Dendritic cell treated with granulocyte-macrophage colony-stimulating factor and Interleukin-4, amounts not matched to agents 40 ng/mL and 50 ng/mL, for 4 days (primary cell): ENCODE measurements around the gene DGCR6L.
A peak's percentile ranks its signal among the peaks of the same experiment; 100 is the strongest.
"Not testable (repeated sequence)": the region's sequence is repeated elsewhere in the genome, so short reads cannot be mapped to it uniquely, and the experiment has no call there.

Experiments
- H3K27ac Mint-ChIP-seq: one replicate; pipeline ENCODE4 v1.8.0; 2022; ENCODE audit warnings: mild to moderate bottlenecking, mixed read lengths
- H3K27me3 Mint-ChIP-seq: one replicate; pipeline ENCODE4 v1.8.0; 2022; ENCODE audit warnings: mild to moderate bottlenecking, mixed read lengths
- H3K36me3 Mint-ChIP-seq: one replicate; pipeline ENCODE4 v1.8.0; 2022; ENCODE audit warnings: low read depth, mixed read lengths
- H3K4me1 Mint-ChIP-seq: one replicate; pipeline ENCODE4 v1.8.0; 2022; ENCODE audit warnings: low read depth, mixed read lengths
- H3K4me3 Mint-ChIP-seq: one replicate; pipeline ENCODE4 v1.8.0; 2022; ENCODE audit warnings: mild to moderate bottlenecking, moderate library complexity, mixed read lengths
- H3K9me3 Mint-ChIP-seq: one replicate; pipeline ENCODE4 v1.8.0; 2022; ENCODE audit warnings: mixed read lengths
- intact Hi-C: fragments of 100-400 bp; cut with micrococcal nuclease; formaldehyde crosslinking; loops from one replicate; pipeline ENCODE4 v1.15.0; 2022

Gene DGCR6L

GRCh38 chr22:20308806-20309650, 10.8 kb downstream of the DGCR6L start:
- intact Hi-C loops, H3K27me3 Mint-ChIP-seq, H3K4me1 Mint-ChIP-seq, H3K4me3 Mint-ChIP-seq, H3K27ac Mint-ChIP-seq, H3K9me3 Mint-ChIP-seq: not testable (repeated sequence)
- H3K36me3 Mint-ChIP-seq: peaks cover 21% of the 10 kb centered on the region

DNA sequence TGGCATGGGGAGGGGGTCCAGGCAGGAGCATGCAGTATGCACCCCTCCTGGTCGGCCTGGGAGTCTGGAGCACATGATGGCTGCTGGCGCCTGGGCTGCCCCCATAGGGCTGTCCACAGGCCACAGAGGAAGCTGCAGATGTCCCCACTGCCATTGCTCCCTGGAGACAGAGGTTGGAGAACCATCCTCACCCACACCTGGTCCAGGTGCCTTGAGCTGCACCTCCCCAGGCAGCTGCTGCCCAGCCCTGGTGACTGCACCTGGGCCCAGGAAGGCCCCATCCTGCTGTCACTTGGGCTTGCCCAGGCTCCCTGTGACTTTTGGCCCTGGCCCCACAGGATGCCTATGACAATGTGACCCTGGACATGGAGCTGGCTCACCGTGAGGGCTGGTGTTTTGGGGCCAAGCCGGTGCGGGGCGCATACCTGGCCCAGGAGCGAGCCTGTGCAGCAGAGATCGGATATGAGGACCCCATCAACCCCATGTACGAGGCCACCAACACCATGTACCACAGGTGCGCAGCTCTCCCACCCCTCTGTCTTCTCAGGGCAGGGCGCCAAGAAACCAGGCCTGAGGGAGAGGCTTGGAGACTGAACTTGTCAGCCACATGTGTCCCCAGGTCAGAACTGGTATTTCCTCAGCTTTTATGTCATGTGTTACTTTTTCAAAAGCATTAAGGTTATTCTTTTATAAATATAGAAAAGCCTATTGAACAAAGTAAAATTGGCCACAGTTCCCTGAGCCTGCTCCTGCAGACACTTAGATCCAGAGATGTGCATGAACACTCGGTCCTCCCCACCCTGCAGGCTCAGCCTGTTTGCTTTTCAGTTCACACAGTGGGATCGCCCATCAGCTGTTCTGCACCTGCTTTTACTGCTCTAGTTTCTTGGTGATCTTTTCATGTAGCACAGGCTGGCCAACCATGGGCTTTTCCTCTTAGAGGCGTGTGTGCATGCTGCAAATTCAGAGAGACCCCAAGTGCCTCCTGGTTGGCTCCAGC, 12.1 kb downstream of the DGCR6L start:
- not testable (repeated sequence) for H3K27me3 Mint-ChIP-seq

DNA sequence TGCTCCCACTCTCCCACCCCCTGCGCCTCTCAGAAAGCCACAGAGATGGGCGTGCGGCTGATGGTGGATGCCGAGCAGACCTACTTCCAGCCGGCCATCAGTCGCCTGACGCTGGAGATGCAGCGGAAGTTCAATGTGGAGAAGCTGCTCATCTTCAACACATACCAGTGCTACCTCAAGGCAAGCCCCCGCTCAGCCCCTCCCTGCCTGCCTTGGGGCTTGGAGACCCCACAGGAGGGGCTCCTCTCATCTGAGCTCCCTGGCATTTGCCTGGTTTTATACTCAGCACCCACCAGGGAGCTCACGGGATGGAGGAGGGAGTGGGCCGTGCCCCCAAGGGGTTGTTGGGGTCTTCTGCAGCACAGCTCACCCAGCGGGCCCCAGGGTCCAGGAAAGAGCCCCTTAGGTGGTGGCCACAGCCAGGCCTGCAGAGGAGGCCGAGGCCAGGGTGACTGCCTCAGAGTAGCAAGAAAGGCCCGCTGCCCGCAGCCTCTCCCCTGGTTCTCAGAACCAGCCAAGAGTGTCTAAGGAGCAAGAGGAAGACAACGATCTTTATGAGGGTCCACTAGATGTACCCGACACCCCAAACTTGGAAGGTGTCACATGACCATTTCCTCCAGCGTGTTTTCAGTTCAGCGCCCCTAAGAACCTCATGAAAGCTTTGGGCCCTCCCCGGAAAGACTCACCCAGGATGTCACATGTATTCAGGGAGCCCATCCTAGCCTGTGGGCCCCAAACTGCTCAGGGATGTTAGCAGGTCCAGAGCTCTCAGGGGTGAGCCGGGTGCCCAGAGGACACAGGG, 13.0 kb downstream of the DGCR6L start:
- H3K27me3 Mint-ChIP-seq: peaks cover 13% of the 10 kb centered on the region
- H3K27ac Mint-ChIP-seq, H3K36me3 Mint-ChIP-seq, H3K4me1 Mint-ChIP-seq, intact Hi-C loops, H3K9me3 Mint-ChIP-seq, H3K4me3 Mint-ChIP-seq: not testable (repeated sequence)

More for the DNA sequence above, 12.1 kb downstream of the DGCR6L start:
- intact Hi-C loops, H3K4me1 Mint-ChIP-seq, H3K4me3 Mint-ChIP-seq, H3K9me3 Mint-ChIP-seq, H3K27ac Mint-ChIP-seq: not testable (repeated sequence)
- peaks cover 12% of the 10 kb centered on the region for H3K36me3 Mint-ChIP-seq

DNA sequence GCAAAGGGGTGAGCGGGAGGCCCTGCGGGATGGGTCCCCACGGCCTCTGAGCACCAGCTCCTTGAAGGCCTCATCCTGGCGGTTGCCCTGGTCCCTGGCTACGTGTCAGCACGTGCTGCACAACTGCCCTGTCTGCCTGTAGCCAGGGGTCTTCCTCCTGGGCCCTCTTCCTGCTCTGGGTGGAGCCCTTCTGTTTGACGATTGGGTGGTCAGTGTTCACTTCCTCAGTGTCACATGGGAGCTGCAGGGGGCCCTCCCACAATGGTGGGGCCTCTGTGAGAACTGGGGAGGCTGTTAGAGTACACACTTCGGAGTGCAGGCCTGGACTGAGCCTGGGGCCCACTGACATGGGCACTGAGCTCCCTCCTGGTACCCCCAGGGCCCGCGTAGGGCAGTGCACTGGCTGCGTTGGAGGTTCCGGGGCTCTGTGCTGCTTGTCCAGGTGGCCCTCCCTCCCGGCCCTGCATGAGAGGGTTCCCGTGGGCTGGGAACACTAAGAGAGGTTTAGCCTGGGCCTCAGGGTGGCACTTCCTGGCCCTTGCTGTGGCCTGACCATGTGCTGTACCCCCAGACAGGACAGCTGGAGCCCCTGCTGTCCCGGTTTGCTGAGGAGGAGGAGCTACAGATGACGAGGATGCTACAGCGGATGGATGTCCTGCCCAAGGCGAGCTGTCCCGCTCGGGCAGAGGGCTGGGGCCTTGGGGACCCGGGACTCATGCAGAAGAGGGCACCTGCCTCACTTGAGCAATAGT, 13.8 kb downstream of the DGCR6L start:
- Mint-ChIP-seq H3K27me3 (peaks cover 21% of the 10 kb centered on the region), H3K4me3 (no peak overlapping the region), H3K4me1 (peaks cover 9% of the 10 kb centered on the region), H3K27ac (no peak overlapping the region), H3K36me3 (no peaks in the 10 kb centered on the region), H3K9me3 (no peaks in the 10 kb centered on the region)
- intact Hi-C loops: no loop called here

GRCh38 chr22:20305230-20305893, 14.5 kb downstream of the DGCR6L start:
- peaks cover 28% of the 10 kb centered on the region for H3K27me3 Mint-ChIP-seq
- intact Hi-C loops, H3K36me3 Mint-ChIP-seq, H3K4me1 Mint-ChIP-seq, H3K9me3 Mint-ChIP-seq, H3K27ac Mint-ChIP-seq, H3K4me3 Mint-ChIP-seq: not testable (repeated sequence)

- Mint-ChIP-seq H3K36me3 (no peaks in the 10 kb centered on the region), H3K4me3 (no peak overlapping the region), H3K27ac (no peak overlapping the region), H3K4me1 (peaks cover 9% of the 10 kb centered on the region), H3K27me3 (peaks cover 32% of the 10 kb centered on the region), H3K9me3 (no peaks in the 10 kb centered on the region)
- intact Hi-C loops: no loop called here
Observed at GRCh38 chr22:20304646-20305045, 15.2 kb downstream of the DGCR6L start.

DNA sequence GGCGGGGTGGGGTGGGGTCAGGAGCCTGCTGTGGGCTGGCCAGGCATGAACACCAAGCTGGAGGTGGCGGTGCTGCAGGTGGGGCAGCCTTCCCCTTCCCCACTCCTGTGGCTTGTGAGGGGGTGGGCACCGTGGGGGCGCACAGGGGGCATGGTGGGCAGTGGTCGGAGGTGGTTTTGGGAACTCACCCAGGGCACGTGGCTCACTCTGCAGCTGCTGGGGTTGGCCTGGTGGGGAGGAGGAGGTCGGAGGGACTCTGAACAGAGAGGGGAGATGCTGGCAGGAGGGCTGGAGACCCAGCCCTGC, 16.7 kb downstream of the DGCR6L start:
- H3K9me3 Mint-ChIP-seq, H3K4me3 Mint-ChIP-seq, H3K4me1 Mint-ChIP-seq, H3K27ac Mint-ChIP-seq, H3K36me3 Mint-ChIP-seq, intact Hi-C loops: not testable (repeated sequence)
- H3K27me3 Mint-ChIP-seq: peaks cover 38% of the 10 kb centered on the region

GRCh38 chr22:20302438-20303228, 17.2 kb downstream of the DGCR6L start:
- Mint-ChIP-seq H3K36me3 (no peaks in the 10 kb centered on the region), H3K27me3 (peaks cover 42% of the 10 kb centered on the region), H3K4me3 (no peak overlapping the region), H3K4me1 (peaks cover 9% of the 10 kb centered on the region), H3K9me3 (no peaks in the 10 kb centered on the region), H3K27ac (no peak overlapping the region)
- intact Hi-C loops: no loop called here

- Mint-ChIP-seq H3K27ac (peak overlapping the region; percentile 74), H3K36me3 (no peaks in the 10 kb centered on the region), H3K9me3 (no peaks in the 10 kb centered on the region), H3K4me3 (peak overlapping the region; percentile 30), H3K4me1 (no peaks in the 10 kb centered on the region), H3K27me3 (peaks cover 52% of the 10 kb centered on the region)
- intact Hi-C loops: loop anchor here (1.0 kb wide), 1 partner anchor 21 kb away; the partner anchor contains the start of gene DGCR6L
Observed at GRCh38 chr22:20299746-20300136, 20.1 kb downstream of the DGCR6L start.

DNA sequence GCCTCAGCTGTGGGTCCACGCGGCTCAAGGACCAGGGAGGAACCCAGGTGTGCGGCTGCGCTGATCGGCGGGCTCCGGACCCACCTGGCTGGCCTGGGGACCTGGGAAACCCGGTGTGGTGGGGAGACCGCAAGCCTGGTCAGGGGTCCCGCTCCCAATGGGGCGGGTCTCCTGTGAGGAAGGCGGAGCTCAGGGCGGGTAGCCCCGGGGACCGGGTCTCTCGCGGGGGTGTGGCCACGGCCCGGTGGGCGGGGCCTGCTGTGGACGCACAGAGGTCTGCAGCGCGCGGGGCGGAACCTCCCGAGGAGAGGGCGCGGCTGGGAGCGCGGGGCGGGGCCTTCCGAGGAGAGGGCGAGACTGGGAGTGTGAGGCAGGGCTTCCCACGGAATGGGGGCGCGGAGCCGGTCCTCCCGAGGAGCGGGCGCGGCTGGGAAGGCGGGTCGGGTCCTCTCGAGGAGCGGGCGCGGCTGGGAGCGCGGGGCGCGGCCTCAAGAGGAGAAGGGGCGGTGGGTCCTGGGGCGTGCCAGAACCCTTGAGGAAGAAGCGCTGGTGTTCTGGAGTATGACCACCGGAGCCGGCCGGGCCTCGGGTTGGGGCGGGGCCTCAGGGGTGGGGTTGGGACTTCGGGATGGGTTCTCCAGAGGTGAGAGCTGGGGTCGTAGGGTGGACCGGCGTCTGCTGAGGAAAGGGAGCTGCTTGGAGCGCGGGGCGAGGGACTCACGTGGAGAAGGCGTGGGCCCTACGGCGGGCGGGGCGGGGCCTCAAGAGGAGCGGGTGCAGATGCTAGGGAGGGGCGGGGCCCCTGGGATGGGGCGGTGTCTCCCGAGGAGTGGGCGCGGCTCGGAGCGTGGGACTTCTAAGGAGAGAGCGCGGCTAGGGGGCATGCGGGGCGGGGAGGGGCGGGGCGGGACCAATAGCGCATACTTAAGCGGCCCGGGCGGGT, 20.8 kb downstream of the DGCR6L start:
- Mint-ChIP-seq H3K27me3 (peaks cover 52% of the 10 kb centered on the region), H3K27ac (peak overlapping the region; percentile 74), H3K36me3 (no peaks in the 10 kb centered on the region), H3K4me3 (peak overlapping the region; percentile 92), H3K4me1 (no peaks in the 10 kb centered on the region), H3K9me3 (no peaks in the 10 kb centered on the region)
- intact Hi-C loops: loop anchor here (1.0 kb wide), 1 partner anchor 21 kb away; the partner anchor contains the start of gene DGCR6L

- Mint-ChIP-seq H3K4me3 (peak overlapping the region; percentile 92), H3K4me1 (no peaks in the 10 kb centered on the region), H3K36me3 (no peaks in the 10 kb centered on the region), H3K9me3 (no peaks in the 10 kb centered on the region), H3K27me3 (peaks cover 49% of the 10 kb centered on the region), H3K27ac (no peak overlapping the region)
- intact Hi-C loops: no loop called here
Observed at GRCh38 chr22:20298110-20298802, 21.6 kb downstream of the DGCR6L start.
